GM12878 (cell line): ENCODE results near the gene PDLIM5. TPM values are rescaled to one million over a fixed set of nuclear protein-coding genes. Genes with fewer than 3 reads are reported as not detected.

Experiments used
- ATAC-seq: fragments of 200-7000 bp; cut with Tn5 transposase; 3 replicates; pipeline ENCODE4 v1.9.1; 2020; ENCODE audit warnings: mild to moderate bottlenecking, moderate library complexity
- BruUV-seq: library from RNA; stranded (reverse); fragments of 400-500 nt; replicated peaks from 2 replicates; lab custom pipeline; 2021; lab: Mats Ljungman, UMichigan
- CTCF ChIA-PET: fragments of 300-600 bp; sonication (Branson Sonifier 250); formaldehyde crosslinking; extraction: SDS; loops from one replicate; lab custom pipeline; 2021; ENCODE audit warnings: inconsistent platforms; lab: Yijun Ruan, JAX
- POLR2A ChIA-PET: fragments of 350-600 bp; formaldehyde crosslinking; extraction: SDS; loops from one replicate; lab custom pipeline; 2021; ENCODE audit warnings: inconsistent platforms; lab: Charles Lee
- RAD21 ChIA-PET: fragments of 300-600 bp; sonication (Branson Sonifier 250); formaldehyde crosslinking; loops from one replicate; lab custom pipeline; 2023; ENCODE audit warnings: antibody characterized with exemption; ENCODE audit not compliant: unreplicated experiment; lab: Charles Lee
- SMC1A ChIA-PET: fragments of 300-600 bp; sonication (Branson Sonifier 250); formaldehyde crosslinking; loops from one replicate; lab custom pipeline; 2023; ENCODE audit not compliant: unreplicated experiment, uncharacterized antibody; lab: Charles Lee
- DNase-seq: peaks from one replicate; pipeline ENCODE4 v3.0.0-alpha.2; 2011; ENCODE audit warnings: low read depth, low spot score
- FAIRE-seq: peaks from 3 replicates; lab custom pipeline; 2011; peaks lifted over from hg19 to GRCh38; lab: Jason Lieb, UNC
- H2AFZ ChIP-seq: 2 replicates; pipeline ENCODE4 v1.6.0; 2011; ENCODE audit warnings: low read depth, low read length, control low read depth; ENCODE audit not compliant: control insufficient read depth
- H3K27ac ChIP-seq: 2 replicates; pipeline ENCODE4 v1.5.1; 2011; ENCODE audit warnings: control low read depth; ENCODE audit not compliant: control insufficient read depth, insufficient read depth
- H3K27me3 ChIP-seq, 2 experiments: replicated peaks in 1 of 2; 2 replicates each; pipeline versions ENCODE4 v1.6.0 to v1.6.1; 2011; ENCODE audit warnings: low read length in 1 of 2; ENCODE audit not compliant: control insufficient read depth in 2 of 2, insufficient read depth in 2 of 2
- H3K36me3 ChIP-seq, 2 experiments: 2 replicates each; pipeline ENCODE4 v1.5.1; 2011; ENCODE audit warnings: low read length in 1 of 2; ENCODE audit not compliant: control insufficient read depth in 2 of 2, insufficient read depth in 2 of 2
- H3K4me1 ChIP-seq: 2 replicates; pipeline ENCODE4 v1.6.1; 2011; ENCODE audit warnings: mild to moderate bottlenecking, low read length, moderate library complexity, mixed read lengths; ENCODE audit not compliant: control insufficient read depth, insufficient read depth
- H3K4me2 ChIP-seq: 2 replicates; pipeline ENCODE4 v1.6.0; 2011; ENCODE audit warnings: control low read depth; ENCODE audit not compliant: control insufficient read depth, insufficient read depth
- H3K4me3 ChIP-seq: fragments of 200-600 bp; sonication (generic); 2 replicates; pipeline ENCODE4 v1.5.1; 2016
- H3K79me2 ChIP-seq: 2 replicates; pipeline ENCODE4 v1.6.0; 2011; ENCODE audit warnings: low read length; ENCODE audit not compliant: control insufficient read depth, insufficient read depth
- H3K9ac ChIP-seq: 2 replicates; pipeline ENCODE4 v1.8.0; 2011; ENCODE audit warnings: low read length, control low read depth, mixed read lengths; ENCODE audit not compliant: control insufficient read depth, insufficient read depth
- H3K9me3 ChIP-seq: replicated peaks from 3 replicates; pipeline ENCODE4 v1.5.1; 2011; ENCODE audit warnings: mild to moderate bottlenecking, low read length; ENCODE audit not compliant: control insufficient read depth, insufficient read depth
- H4K20me1 ChIP-seq: 2 replicates; pipeline ENCODE4 v1.6.0; 2011; ENCODE audit not compliant: control insufficient read depth, insufficient read depth
- BMI1 ChIP-seq: fragments of 450-650 bp; IDR thresholded peaks from 2 replicates; pipeline ENCODE4 v1.6.1; 2016; ENCODE audit warnings: mild to moderate bottlenecking, moderate library complexity, borderline replicate concordance
- CHD1 ChIP-seq: IDR thresholded peaks from 2 replicates; pipeline ENCODE4 v1.6.1; 2012; ENCODE audit warnings: low read depth, low read length, improper control_type of control experiment
- EP300 ChIP-seq, 2 experiments: fragments of 150-350 bp in 1 of 2; IDR thresholded peaks; 2 replicates each; pipeline ENCODE4 v1.6.1; 2011 to 2012; ENCODE audit warnings: low read depth in 2 of 2, low read length in 2 of 2, borderline replicate concordance in 1 of 2, improper control_type of control experiment in 1 of 2, inconsistent platforms in 1 of 2; ENCODE audit not compliant: control insufficient read depth in 1 of 2
- IRF4 ChIP-seq: IDR thresholded peaks from 2 replicates; pipeline ENCODE4 v1.6.1; 2011; ENCODE audit warnings: low read depth, low read length
- NFYA ChIP-seq: IDR thresholded peaks from 2 replicates; pipeline ENCODE4 v1.6.1; 2011; ENCODE audit warnings: low read depth, mild to moderate bottlenecking, low read length, improper control_type of control experiment, borderline replicate concordance
- NR2C1 ChIP-seq: fragments of 450-650 bp; IDR thresholded peaks from 2 replicates; pipeline ENCODE4 v1.6.1; 2017; ENCODE audit warnings: antibody characterized with exemption, mild to moderate bottlenecking, moderate library complexity
- PAX5 ChIP-seq: IDR thresholded peaks from 2 replicates; pipeline ENCODE4 v1.6.1; 2011; ENCODE audit warnings: low read depth, low read length, borderline replicate concordance
- PML ChIP-seq: IDR thresholded peaks from 2 replicates; pipeline ENCODE4 v1.6.1; 2012; ENCODE audit warnings: low read length, inconsistent platforms
- POLR2AphosphoS5 ChIP-seq: IDR thresholded peaks from 2 replicates; pipeline ENCODE4 v1.6.1; 2011; ENCODE audit warnings: mild to moderate bottlenecking, low read length, inconsistent platforms
- RAD51 ChIP-seq: fragments of 450-650 bp; IDR thresholded peaks from 2 replicates; pipeline ENCODE4 v1.6.1; 2016; ENCODE audit warnings: moderate library complexity, mild to moderate bottlenecking, inconsistent platforms
- REST ChIP-seq: IDR thresholded peaks from 2 replicates; pipeline ENCODE4 v1.6.1; 2012; ENCODE audit warnings: mild to moderate bottlenecking, low read depth, low read length
- SMAD5 ChIP-seq: IDR thresholded peaks from 2 replicates; pipeline ENCODE4 v1.6.1; 2016; ENCODE audit warnings: antibody characterized with exemption, low read depth
- SREBF1 ChIP-seq: IDR thresholded peaks from 2 replicates; pipeline ENCODE4 v1.6.1; 2012; ENCODE audit warnings: mild to moderate bottlenecking, low read length
- SUZ12 ChIP-seq: fragments of 200-600 bp; sonication (generic); IDR thresholded peaks from one replicate; pipeline ENCODE4 v1.6.1; 2018; ENCODE audit warnings: antibody characterized with exemption, mild to moderate bottlenecking; ENCODE audit not compliant: unreplicated experiment
- ZNF207 ChIP-seq: fragments of 450-650 bp; IDR thresholded peaks from 2 replicates; pipeline ENCODE4 v1.6.1; 2014; ENCODE audit warnings: antibody characterized with exemption, mild to moderate bottlenecking, borderline replicate concordance
- ZNF217 ChIP-seq: fragments of 450-650 bp; IDR thresholded peaks from 2 replicates; pipeline ENCODE4 v1.6.1; 2017; ENCODE audit warnings: antibody characterized with exemption, mild to moderate bottlenecking
- ZZZ3 ChIP-seq: IDR thresholded peaks from 2 replicates; pipeline ENCODE4 v1.6.1; 2011; ENCODE audit warnings: low read depth; ENCODE audit not compliant: control insufficient read depth, insufficient read length
- WGBS: methylation state at CpG from one replicate; pipeline ENCODE4 v1.1.6; 2016; ENCODE audit warnings: low lambda C conversion rate; ENCODE audit not compliant: insufficient replicate concordance, insufficient coverage; ENCODE audit errors: missing lambda C conversion rate; 5-methylcytosine and 5-hydroxymethylcytosine counted together
- in situ Hi-C: fragments of 300-500 bp; cut with MboI; formaldehyde crosslinking; loops from 9 replicates; pipeline ENCODE4 v1.14.3; 2018; ENCODE audit warnings: mixed read lengths
- intact Hi-C: fragments of 100-400 bp; cut with micrococcal nuclease; formaldehyde crosslinking; loops from one replicate; pipeline ENCODE4 v1.14.2; 2022; ENCODE audit not compliant: unreplicated experiment
- polyA plus RNA-seq, 11 experiments: library from polyadenylated mRNA; depleted of rRNA in 4 of 11; unstranded in 6 of 11; stranded (reverse) in 5 of 11; fragments of >200 nt; fragmentation: Nextera tagmentation in 4 of 11; fragmentation: Illumina TruSeq in 1 of 11; extraction: Ambion mirVana in 4 of 11; extraction: Trizol in 1 of 11; gene quantifications; 1 replicate in 1 of 11; 2 replicates in 10 of 11; pipeline versions ENCODE4 v1.2.1 to v1.2.3, GENCODE V29; 2011 to 2016; ENCODE audit warnings: inconsistent platforms in 2 of 11, missing spikeins in 2 of 11, low read depth in 1 of 11
- total RNA-seq, 4 experiments: library from RNA; depleted of rRNA in 3 of 4; stranded (reverse); fragments of >200 nt in 3 of 4; fragmentation: Illumina TruSeq in 1 of 4; extraction: Trizol in 1 of 4; gene quantifications; 2 replicates each; pipeline versions ENCODE4 v1.2.1 to v1.2.3, GENCODE V29; 2013 to 2021

The PDLIM5 gene
- total and polyA plus RNA-seq, 10 of the 15 experiments (the other 5 are each of a cell fraction or from before 2014, with no cell fraction given) = 10.0 to 52.9 (median 20.7) TPM

DNA sequence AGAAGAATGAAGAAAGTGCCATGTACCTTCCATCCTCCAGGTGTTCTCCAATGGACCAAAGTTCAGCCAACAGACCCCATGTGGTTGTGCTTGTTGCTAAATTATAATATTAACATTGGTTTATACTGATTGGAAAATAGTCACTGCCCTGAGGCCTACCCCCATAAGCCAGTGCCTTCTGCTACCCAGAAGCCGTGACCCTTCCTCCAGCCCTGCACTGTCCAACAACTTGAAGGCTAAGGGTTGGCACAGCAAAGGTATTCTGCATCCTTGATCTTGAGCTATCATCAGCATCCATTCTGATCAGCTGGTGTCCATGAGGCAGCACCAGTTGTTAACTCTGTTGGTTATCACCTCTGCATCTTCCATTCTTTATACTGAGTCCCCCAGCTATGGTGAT is 239.8 kb downstream of the PDLIM5 start (continued):
- TF ChIP-seq POLR2AphosphoS5 = no peak
- TF ChIP-seq PML = no peak
- TF ChIP-seq NFYA = no peak
- no peak for TF ChIP-seq BMI1
- no peak for TF ChIP-seq REST
- no peak for TF ChIP-seq IRF4
- TF ChIP-seq, all 136 proteins: peak for 0

DNA sequence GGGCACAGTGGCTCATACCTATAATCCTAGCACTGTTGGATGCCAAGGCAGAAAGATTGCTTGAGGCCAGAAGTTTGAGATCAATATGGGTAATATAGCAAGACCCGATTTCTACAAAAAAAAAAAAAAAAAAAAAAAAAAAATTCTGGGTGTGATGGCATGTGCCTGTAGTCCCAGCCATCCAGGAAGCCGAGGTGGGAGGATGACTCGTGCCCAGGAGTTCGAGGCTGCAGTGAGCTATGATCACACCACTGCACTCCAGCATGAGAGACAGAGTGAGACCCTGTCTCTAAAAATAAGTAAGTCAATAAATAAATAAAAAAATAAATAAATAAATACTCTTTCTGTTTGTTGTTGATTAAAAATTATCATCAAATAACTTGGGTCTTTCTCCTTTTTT is 243.6 kb downstream of the PDLIM5 start:
- DNase-seq (no peak), FAIRE-seq (no peak), ATAC-seq (no peak)
- in situ Hi-C loops = no loop called here
- Histone ChIP-seq H3K9me3 (no peaks in the 10 kb centered on the region), H3K4me2 (no peak overlapping the region), H4K20me1 (no peaks in the 10 kb centered on the region), H3K27ac (no peak overlapping the region), H3K4me3 (no peak overlapping the region), H3K9ac (no peak overlapping the region), H3K4me1 (no peaks in the 10 kb centered on the region), H3K79me2 (no peaks in the 10 kb centered on the region), H3K36me3 (no peaks in the 10 kb centered on the region), H3K27me3 (no peaks in the 10 kb centered on the region), H2AFZ (no peak overlapping the region)
- ChIA-PET RAD21 (no interaction called here), POLR2A (interaction anchor here (0.6 kb wide), 1 partner anchor 215 kb away, joined by 3 read pairs; no protein-coding TSS in a partner anchor), CTCF (no interaction called here), SMC1A (no interaction called here)
- intact Hi-C loops = no loop called here
- WGBS = 38% methylated on average over 3 of the region's 4 CpGs
- BruUV-seq = no TSS peak
- TF ChIP-seq SREBF1 (no peak), REST (no peak), SUZ12 (no peak), PAX5 (no peak), EP300 (IDR thresholded peaks at IDR 0.05; ENCODE audit: borderline replicate concordance in 1 of 2, control insufficient read depth in 1 of 2, low read depth in 2 of 2, low read length in 2 of 2) (no peak), NR2C1 (no peak), SMAD5 (no peak), CHD1 (no peak), RAD51 (no peak), ZNF217 (no peak), ZZZ3 (no peak), ZNF207 (no peak)
